ENCODE measurements around the gene YY2.
"Not testable (repeated sequence)": the region's sequence is repeated elsewhere in the genome, so short reads cannot be mapped to it uniquely, and the experiment has no call there.

YY2 gene

DNA sequence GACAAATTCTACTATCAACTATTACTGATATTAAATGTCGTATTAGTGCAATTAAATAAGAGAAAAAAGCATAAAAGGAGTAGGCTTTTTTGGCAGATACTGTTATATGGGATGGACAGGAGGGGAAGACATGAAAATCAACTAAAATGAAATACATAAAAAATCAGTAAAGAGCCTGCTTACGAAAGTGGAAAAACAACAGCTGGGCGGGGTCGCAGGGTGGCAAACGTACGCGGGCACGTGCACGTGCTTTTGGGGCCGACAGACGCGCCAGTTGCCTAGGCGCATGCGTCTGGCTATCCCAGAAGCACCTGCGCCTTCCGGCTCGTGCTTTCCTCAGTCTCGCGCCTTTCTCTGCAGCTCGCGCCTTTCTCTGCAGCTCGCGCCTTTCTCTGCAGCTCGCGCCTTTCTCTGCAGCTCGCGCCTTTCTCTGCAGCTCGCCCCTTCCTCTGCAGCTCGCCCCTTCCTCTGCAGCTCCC lies at the start of gene YY2:
Gene YY2 (plus strand): TSS at position 51 of the 479 bp plus-strand sequence. CDS start 498 bp downstream, outside the sequence.
- FAIRE-seq = no peak

DNA sequence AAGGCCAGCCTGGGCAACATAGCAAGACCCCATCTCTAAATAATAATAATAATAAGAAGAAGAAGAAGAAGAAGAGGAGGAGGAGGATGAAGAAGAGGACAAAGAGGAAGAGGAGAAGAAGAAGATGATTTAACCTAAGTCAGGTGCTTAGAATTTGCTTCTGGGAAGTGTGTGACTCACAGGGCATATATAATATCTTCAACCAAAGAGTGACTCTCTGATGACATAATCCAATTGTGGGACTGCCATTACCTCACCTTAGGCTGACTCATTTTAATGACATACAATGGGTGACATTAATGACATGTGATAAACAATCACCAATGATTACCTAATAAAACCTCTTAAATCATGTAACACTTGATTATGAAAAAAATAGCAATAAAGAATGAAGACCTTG lies 49.1 kb upstream of the YY2 start:
- no peak for FAIRE-seq

DNA sequence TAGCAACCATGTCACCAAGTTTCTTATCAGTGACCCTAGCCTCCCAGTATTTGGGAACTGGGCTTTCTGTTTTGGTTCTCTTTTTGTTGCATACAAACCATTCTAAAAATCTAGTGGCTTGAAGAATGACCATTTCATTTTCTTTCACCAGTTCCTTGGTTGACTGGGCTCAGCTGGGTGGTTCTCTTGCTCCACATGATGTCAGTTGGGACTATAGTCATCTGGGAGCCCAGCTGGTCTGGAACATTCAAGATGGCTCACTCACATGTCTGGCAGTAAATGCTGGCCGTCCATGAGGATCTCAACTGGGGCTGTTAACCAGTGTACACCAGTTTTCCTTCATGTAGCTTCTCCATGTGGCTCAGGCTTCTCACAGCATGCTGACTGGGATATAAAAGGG lies 44.0 kb upstream of the YY2 start:
- FAIRE-seq = no peak

DNA sequence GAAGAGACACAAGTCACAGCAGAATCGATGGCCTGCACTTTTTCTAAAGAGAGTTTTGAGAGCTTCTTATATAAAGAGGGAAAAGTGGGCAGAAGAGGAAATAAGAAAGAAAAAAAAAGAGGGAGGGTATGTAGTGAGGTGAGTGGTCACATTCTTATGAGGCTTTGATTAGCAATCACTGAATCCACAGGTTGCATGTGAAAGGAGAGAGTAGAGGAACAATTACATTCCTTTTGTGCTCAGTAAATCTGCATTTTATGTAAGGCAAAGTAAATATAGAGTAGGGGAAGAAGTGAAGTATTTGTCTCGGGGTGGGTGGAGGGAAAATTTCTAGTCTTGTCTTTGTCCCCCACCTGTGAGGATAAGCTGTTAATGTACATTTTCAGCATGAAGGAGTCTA lies 43.2 kb upstream of the YY2 start:
- no peak for FAIRE-seq

DNA sequence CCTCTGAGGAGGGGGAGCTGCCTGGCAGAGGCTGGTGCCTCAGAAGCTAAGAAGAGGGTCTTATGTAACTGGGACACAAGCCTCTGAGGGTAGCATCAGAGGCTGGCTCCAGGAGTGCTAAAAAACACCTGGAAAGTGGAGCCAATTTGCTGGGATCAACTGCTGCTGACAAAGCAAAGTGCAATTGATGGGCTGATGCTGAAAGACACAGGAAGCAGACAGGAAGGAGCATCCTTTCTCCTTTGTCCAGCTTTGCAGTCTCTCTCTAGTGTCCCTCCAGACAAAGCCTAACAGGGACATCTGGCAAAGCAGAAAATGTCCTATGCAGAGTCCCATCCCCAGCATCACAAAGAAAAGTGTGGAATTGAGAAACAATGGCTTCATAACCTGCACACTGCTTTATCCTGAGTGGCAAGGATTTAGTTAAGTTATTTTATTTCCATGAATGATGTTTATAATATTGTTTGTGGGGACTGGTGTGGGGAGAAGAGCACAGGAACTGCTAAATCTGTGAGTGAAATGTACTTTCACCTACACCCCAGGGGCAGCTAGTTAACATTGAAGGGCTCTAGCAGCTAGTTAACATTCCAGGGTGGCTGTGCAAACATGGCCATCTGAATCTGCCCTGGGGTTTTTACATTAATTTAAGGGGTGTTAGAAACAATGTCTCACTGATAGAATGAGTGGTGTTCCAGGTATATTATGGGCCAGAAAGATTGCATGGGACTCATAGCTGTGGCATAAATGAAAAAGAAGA lies 42.0 kb upstream of the YY2 start:
- FAIRE-seq = no peak

DNA sequence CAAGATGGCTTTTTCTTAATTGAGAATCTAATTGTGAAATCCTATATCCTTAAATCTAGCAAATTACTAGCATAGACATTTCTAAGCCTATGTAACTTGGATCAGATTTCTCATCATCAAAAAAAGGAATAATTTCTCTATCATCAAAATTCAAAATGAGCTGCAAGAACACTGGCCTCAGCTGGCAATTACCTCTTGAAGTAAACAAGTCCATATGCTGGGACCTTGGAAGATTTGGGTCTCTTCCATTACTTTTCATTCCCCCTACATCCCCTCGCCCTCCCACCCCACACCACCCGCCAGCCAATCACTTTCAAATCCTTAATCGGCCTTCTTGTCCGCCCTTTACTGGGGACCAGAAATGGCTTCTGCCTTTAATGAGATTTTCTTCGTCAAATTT lies 39.7 kb upstream of the YY2 start:
- no peak for FAIRE-seq

DNA sequence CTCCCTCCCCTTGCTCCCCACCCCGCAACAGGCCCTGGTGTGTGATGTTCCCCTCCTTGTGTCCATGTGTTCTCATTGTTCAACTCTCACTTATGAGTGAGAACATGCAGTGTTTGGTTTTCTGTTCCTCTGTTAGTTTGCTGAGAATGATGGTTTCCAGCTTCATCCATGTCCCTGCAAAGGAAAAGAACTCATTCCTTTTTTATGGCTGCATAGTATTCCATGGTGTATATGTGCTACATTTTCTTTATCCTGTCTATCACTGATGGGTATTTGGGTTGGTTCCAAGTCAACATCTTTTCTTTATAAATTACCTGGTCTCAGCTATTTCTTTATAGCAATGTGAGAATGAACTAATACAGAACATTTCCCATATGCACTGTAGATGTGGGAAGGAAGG lies 35.6 kb upstream of the YY2 start:
- not testable (repeated sequence) for FAIRE-seq

DNA sequence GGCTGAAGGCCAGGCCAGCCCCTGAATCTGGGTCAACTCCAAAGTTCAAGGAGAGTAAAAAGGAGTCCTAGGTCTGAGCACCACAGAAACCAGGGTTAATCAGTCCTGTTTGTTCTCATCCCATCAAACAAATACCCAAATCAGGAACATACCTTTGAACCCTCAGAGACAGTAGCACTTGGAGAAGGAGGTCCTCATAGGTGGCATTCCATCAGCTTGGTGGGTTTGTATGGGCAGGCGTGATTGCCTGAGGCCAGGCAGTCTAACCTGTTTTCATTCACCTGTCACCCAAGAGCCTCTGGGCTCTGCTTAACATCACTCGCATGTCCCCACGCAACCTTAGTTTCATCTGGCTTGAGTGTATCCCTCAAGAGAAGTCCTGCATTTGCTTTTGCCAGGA lies 33.9 kb upstream of the YY2 start:
- FAIRE-seq = no peak

DNA sequence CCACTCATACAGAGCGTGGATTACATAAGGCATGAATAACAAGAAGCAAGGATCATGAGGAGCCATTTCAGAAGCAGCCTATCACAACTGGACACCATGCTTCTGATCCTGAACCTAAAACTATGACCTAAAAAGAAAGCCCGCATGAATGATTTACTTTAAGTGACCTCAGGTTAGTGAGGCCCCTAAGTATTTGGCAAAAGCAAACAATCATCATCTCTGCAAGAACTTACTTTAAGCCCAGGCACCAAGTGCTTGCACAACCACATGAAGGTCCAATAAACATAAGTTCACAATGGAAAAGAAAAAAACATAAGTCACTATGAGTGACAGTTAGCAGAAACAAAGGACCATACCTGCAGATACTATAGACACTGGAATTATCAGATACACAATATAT lies 24.3 kb upstream of the YY2 start:
- no peak for FAIRE-seq

DNA sequence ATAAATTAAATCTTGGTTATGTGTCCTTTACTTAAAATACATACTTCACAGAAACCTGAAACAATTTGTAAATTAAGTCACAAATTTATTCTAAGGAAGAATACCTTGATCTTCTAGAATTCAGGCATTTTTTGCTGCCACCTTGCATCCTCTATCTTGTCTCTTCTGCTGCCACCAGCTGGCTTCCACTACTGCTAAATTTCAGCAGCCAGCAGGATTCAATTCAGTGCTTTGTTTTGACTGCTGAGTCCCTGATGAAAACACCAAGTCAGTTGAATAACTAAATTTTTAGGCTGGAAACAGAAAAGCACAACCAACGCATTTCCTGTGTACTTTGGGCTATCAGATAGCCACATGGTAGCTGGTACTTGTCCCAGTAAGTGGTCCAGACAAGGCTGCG lies 18.7 kb upstream of the YY2 start:
- FAIRE-seq = no peak

DNA sequence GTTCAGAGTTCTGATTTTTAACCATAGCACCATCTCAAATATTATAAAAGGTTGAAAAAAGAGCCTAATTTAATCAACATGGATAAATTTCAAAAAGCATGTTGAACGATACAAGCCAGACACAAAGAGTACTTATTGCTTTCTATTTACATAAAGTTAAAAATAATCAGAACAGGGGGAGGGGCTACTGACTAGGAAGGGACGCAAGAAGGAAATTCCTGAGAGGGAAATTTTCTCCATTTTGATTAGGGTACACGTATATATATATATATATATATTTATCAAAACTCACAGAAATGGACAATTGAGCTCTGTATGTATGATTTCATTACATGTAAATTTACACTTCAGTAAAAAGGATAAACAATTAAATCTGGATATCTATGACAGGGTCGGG lies 16.9 kb upstream of the YY2 start:
- no peak for FAIRE-seq

DNA sequence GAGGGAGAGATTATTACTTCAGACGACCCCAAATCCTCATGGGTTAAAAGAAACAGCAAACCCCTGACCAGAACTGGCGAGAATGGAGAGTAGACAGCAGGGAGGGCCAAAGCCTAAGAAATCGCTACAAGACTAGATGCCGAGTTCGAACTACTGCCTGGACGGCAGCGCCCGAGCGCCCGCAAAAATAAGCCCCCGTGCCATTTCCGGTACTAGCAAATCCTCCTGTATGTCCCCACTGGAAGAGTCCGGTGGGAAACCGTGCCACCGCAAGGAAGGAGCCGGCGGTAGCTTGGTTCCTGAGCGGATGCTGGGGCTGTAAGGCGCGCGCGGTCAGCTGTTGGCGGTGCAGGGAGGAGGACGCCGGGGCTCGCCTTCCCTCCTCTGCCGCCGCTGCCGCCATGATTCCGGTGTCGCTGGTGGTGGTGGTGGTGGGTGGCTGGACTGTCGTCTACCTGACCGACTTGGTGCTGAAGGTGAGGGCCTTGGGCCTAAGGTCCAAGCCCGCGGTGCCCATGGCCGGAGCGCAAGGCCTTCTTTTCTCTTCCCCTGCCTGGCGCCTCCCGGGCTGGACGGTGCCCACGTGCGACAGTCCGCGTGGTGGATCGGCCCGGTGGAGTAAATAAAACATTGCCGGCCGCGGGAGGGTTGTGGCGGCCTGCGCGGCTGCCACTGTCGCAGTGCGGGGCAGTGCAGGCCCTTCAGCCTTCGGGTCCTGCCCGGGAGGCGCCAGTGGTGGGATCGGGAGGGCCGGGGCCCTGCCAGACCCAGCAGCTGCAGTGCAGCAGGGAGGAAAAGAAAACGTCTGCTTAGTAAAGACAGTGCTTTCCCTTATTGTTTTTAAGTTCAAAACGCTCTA lies 16.2 kb upstream of the YY2 start, which contains the start of gene MBTPS2:
Gene MBTPS2 (plus strand): TSS at position 284 of the 859 bp plus-strand sequence. CDS start 118 bp downstream, at position 402.
- peak; percentile 84 for FAIRE-seq

DNA sequence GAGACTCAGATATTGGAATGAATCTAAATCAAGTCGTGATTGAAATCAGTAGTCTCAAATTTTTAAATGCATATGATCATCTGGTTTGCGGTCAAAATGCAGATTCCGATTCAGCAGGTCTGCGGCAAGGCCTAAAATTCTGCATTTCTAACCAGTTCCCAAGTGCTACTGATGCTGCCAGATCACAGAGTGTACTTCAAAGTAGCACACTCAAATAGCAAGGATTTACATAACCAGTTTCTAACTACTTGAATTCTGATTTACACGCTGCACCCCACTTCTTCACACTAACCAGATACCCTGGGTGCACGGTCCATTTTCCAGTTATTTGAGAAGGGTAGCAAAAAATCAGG lies 15.6 kb upstream of the YY2 start:
- FAIRE-seq = no peak

DNA sequence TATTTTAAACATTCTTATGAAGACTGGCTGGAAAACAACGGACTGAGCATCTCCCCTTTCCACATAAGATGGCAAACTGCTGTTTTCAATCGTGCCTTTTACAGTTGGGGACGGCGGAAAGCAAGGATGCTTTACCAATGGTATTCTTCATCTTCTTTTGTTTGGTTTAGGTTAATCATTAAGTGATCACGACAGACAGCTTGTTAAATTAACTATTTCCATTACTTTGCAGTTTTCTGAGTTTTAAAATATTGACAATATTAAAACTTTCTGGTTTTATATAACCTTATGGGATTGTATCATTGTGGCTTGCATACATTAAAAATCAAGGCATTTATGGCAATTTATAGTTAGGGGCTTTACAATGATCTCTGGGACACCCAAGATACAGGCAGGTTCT lies 12.6 kb upstream of the YY2 start:
- FAIRE-seq = no peak

DNA sequence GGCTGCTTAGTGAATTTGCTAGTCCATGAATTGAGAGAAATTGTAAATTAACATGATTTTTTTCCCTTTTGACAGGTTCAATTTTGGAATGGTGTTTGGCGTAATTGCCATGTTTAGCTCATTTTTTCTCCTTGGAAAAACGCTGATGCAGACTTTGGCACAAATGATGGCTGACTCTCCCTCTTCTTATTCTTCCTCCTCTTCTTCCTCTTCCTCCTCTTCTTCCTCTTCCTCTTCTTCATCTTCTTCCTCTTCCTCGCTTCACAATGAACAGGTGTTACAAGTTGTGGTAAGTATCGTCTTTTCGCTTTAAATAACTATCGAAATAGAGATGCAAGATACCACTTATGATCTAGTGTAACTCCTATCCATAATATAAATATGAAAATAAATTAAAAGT lies 10.7 kb upstream of the YY2 start:
- FAIRE-seq = no peak

DNA sequence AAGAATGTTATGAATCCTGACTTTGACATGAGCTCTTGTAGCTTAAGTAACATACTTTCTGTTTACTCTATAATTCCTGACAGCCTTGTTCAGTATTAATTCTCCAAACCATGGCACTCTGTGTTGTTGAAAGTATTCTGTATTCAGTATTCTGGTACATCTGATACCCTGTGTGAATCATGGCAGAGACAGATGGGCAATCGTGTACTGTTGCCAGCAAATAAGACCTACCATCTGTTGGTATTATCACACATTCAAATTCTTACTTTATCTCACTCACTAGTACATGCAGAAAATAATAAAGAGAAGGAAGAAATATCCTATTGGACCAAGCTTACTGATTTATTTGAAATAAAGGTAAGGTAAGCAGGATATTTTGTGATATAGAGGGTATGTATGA lies 8.4 kb upstream of the YY2 start:
- no peak for FAIRE-seq

DNA sequence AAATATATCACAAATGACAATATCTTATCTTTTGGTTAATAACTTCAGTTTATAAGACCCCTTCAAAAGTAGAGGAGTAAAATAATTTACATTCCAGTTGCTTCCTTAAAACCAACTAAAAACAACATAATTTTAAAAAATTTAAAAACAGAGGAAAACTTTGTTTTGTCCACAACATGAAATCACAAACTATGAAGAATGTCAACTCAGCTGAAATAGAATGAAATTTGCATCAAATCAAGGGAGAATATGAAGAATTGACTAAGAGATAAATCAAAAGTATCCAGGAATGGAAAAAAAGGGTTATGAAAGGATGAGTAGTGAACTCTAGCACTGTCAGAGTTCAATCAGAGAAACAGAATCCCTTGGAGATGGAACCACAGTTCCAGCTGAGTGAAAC lies 2.2 kb upstream of the YY2 start:
- no peak for FAIRE-seq

DNA sequence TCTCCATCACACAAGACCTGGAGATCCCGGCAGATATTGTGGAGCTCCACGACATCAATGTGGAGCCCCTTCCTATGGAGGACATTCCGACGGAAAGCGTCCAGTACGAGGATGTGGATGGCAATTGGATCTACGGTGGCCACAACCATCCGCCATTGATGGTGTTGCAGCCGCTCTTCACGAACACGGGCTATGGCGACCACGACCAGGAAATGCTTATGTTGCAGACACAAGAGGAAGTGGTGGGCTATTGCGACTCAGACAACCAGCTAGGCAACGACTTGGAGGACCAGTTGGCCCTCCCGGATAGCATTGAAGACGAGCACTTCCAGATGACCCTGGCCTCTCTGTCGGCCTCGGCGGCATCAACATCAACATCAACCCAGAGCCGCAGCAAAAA lies 717 bp downstream of the YY2 start:
- FAIRE-seq = no peak

DNA sequence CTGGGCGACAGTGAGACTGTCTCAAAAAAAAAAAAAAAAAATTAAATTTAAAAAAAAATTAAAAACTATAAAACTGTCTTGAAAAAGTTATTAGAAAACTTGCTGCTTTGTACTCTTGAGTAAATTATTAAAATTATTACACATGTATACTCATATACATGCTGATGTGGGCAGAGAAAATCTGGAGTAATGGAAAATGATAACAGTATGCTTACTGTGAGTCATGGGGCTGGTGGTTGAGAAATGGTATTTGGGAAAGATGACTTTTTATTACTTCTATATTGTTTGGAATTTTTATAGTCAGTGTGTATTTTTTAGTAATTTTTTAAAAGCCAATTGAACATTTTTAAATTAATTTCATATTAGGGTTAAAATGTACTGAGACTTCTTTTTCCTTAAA lies 7.5 kb downstream of the YY2 start:
- no peak for FAIRE-seq

DNA sequence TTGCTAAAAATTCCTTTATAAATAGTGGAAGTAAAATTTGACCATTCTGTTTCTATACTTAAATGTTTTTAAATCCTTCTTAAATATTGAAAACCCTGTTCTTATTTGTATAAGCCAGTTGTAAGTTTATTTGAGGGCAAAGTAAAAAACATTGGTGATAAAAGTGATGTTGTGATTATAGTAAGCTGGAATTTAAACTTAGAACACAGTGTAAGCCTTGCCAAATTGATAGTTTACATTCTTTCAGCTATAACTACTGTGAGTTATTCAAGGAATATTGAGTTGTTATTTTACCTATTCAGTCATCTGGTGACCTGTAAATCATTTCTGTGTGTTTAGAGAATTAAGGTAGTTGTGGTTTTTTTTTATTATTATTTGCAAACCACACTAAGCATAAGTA lies 9.6 kb downstream of the YY2 start:
- peak; percentile 55 for FAIRE-seq

DNA sequence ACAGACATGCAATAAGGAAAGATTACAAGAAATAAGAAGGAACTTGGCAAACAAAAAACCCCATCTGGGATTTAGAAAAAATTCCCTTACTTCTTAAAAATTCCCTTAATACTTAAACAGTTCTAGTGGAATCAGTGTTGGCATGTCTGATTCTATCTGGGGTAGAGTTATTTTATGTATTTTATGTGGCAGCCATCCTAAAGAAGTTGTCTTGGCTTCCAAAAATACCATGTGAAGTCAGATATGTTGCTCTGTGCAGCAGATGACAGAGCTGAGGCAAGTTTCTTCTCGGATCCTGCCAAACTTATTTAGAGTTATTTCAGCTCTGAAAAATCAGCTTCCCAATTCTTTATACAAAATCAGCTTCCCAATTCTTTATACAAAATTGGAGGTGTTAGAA lies 14.7 kb downstream of the YY2 start:
- FAIRE-seq = no peak

DNA sequence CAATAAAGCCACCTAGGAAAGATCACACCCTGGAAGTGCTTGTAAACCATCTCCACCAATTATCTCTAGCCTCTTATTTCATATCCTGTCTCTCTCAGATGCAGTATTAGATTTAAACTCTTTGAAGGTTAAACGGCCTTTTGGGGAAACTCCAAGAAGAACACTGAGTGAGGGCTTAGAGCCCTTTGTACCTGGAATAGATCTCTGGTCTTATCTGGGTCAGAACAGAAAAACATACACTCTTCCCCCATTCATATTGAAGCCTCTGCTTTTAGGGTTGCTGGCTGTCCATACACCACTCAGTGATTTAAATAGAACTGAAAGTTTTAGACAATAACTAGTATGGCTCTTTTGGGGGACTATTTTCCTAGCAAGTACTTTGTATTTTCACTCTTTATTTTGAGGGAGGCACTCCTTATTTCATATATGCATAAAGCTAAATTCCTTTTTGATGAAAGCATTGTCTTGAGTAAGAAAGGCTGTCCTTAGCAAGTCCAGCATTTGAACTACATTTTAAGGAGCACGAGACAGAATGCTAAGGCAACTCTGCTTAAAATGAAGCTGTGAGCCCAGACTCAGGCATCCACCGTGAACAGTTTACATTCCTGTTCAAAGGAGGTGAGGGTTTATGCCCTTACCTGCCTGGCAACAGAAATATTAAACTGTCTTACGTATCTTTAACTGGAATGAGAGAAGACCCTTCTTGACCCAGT lies 17.4 kb downstream of the YY2 start:
- FAIRE-seq = no peak

DNA sequence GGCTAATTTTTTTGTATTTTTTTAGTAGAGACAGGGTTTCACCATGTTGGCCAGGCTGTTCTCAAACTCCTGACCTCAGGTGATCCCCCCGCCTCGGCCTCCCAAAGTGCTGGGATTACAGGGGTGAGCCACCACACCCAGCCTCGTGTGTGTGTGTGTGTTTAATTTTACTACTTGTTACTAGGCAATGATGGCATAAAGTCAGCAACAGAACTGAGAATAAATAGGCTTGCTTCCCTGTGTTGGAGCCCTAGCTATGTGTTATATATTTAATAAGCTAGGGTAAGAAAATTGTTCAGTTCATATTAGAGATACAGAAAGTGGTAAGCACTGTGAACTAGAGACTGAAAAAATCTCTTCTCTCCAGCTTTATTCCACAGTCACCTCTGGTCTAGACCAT lies 18.4 kb downstream of the YY2 start:
- not testable (repeated sequence) for FAIRE-seq

DNA sequence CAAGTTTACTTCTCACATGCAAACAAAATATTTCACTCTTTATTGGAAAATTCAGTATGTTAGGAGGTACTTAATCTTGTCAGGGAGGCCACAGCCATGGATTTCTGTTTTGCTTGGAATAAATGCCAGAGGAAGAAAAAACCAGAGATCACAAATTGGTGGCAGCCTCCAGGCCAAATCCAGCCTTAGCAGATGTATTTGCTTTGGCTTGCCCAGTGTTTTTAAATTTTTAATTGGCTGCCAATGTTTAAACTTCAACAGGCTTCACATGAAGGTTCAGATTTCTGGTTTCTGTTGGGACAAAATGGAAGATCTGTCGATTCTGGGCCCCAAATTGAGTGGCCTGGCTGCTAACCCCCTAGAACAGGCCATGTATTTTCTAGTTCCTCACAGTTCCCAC lies 19.2 kb downstream of the YY2 start:
- FAIRE-seq = no peak
